GM12878 (cell line): ENCODE measurements around the gene SPN. TPM values are rescaled to one million over a fixed set of nuclear protein-coding genes. Genes with fewer than 3 reads are reported as not detected.
A peak's percentile ranks its signal among the peaks of the same experiment; 100 is the strongest.

Experiments
- BACH1 ChIP-seq: fragments of 450-650 bp; IDR thresholded peaks from 2 replicates; pipeline ENCODE4 v1.6.1; 2017; ENCODE audit warnings: mild to moderate bottlenecking, borderline replicate concordance
- BCLAF1 ChIP-seq: fragments of 450-650 bp; IDR thresholded peaks from 2 replicates; pipeline ENCODE4 v1.6.1; 2017; ENCODE audit warnings: antibody characterized with exemption, mild to moderate bottlenecking, moderate library complexity
- BHLHE40 ChIP-seq, 2 experiments: fragments of 450-650 bp in 1 of 2; IDR thresholded peaks; 2 replicates each; pipeline ENCODE4 v1.6.1; 2011 to 2017; ENCODE audit warnings: low read depth in 2 of 2, borderline replicate concordance in 1 of 2, improper control_type of control experiment in 1 of 2, low read length in 1 of 2, mild to moderate bottlenecking in 1 of 2
- HDGF ChIP-seq: fragments of 450-650 bp; IDR thresholded peaks from 2 replicates; pipeline ENCODE4 v1.6.1; 2016; ENCODE audit warnings: antibody characterized with exemption
- NBN ChIP-seq: fragments of 450-650 bp; IDR thresholded peaks from 2 replicates; pipeline ENCODE4 v1.6.1; 2016
- NFXL1 ChIP-seq: fragments of 450-650 bp; IDR thresholded peaks from 2 replicates; pipeline ENCODE4 v1.6.1; 2017; ENCODE audit warnings: antibody characterized with exemption, mild to moderate bottlenecking, borderline replicate concordance
- NFYA ChIP-seq: IDR thresholded peaks from 2 replicates; pipeline ENCODE4 v1.6.1; 2011; ENCODE audit warnings: low read depth, mild to moderate bottlenecking, low read length, improper control_type of control experiment, borderline replicate concordance
- POLR2AphosphoS5 ChIP-seq: IDR thresholded peaks from 2 replicates; pipeline ENCODE4 v1.6.1; 2011; ENCODE audit warnings: mild to moderate bottlenecking, low read length, inconsistent platforms
- TAF1 ChIP-seq: IDR thresholded peaks from 2 replicates; pipeline ENCODE4 v1.6.1; 2011; ENCODE audit warnings: mild to moderate bottlenecking, low read depth, low read length, borderline replicate concordance
- TBL1XR1 ChIP-seq: IDR thresholded peaks from 2 replicates; pipeline ENCODE4 v1.6.1; 2012; ENCODE audit warnings: low read depth, low read length, improper control_type of control experiment
- ZNF687 ChIP-seq: fragments of 450-650 bp; IDR thresholded peaks from 2 replicates; pipeline ENCODE4 v1.6.1; 2017; ENCODE audit warnings: mild to moderate bottlenecking, moderate library complexity
- polyA plus RNA-seq, 11 experiments: library from polyadenylated mRNA; depleted of rRNA in 4 of 11; unstranded in 6 of 11; stranded (reverse) in 5 of 11; fragments of >200 nt; fragmentation: Nextera tagmentation in 4 of 11; fragmentation: Illumina TruSeq in 1 of 11; extraction: Ambion mirVana in 4 of 11; extraction: Trizol in 1 of 11; gene quantifications; 1 replicate in 1 of 11; 2 replicates in 10 of 11; pipeline versions ENCODE4 v1.2.1 to v1.2.3, GENCODE V29; 2011 to 2016; ENCODE audit warnings: inconsistent platforms in 2 of 11, missing spikeins in 2 of 11, low read depth in 1 of 11
- total RNA-seq, 4 experiments: library from RNA; depleted of rRNA in 3 of 4; stranded (reverse); fragments of >200 nt in 3 of 4; fragmentation: Illumina TruSeq in 1 of 4; extraction: Trizol in 1 of 4; gene quantifications; 2 replicates each; pipeline versions ENCODE4 v1.2.1 to v1.2.3, GENCODE V29; 2013 to 2021

The SPN gene
- total and polyA plus RNA-seq, 10 of the 15 experiments (the other 5 are each of a cell fraction or from before 2014, with no cell fraction given): 16.2 to 173 (median 92.7) TPM

- TF ChIP-seq ZNF687 (peak; percentile 81), TBL1XR1 (no peak), POLR2AphosphoS5 (peak; percentile 10), BCLAF1 (no peak), NFXL1 (no peak), NFYA (no peak), TAF1 (no peak), HDGF (peak; percentile 66; the same call in 1 of the 2 replicates), BHLHE40 (IDR thresholded peaks at IDR 0.05; ENCODE audit: borderline replicate concordance in 1 of 2, low read depth in 2 of 2, low read length in 1 of 2) (peak in 1 of 2 experiments; percentile 59; a peak in 2 of 4 replicates), BACH1 (no peak), NBN (0 out of 2 replicates have a peak, but pooled peaks have one; percentile 12)
These were observed 1.3 kb downstream of the SPN start (continued) for GRCh38 chr16:29664091-29664921.
